ENCODE results near the gene EML1. TPM values are rescaled to one million over a fixed set of nuclear protein-coding genes. Genes with fewer than 3 reads are reported as not detected.

Gene EML1
- total RNA-seq, 3 donors from 2014 or later (not counting 1 experiment from before 2014, with no cell fraction given), result not detected

GRCh38 chr14:99816642-99817041 lies 23.4 kb downstream of the EML1 start:
- peaks cover 3 to 4% of the 10 kb centered on the region in 2 donors for H3K4me1 Mint-ChIP-seq
- no peak overlapping the region for H3K27ac Mint-ChIP-seq
- no peak for TF ChIP-seq CTCF (IDR thresholded peaks at IDR 0.05)
- Histone ChIP-seq H3K36me3 (ENCODE audit: control insufficient read depth, insufficient read depth, low read length) (no peaks in the 10 kb centered on the region), H3K27me3 (ENCODE audit: control insufficient read depth, insufficient read depth, low read length) (peaks cover 2% of the 10 kb centered on the region), H3K4me1 (ENCODE audit: control insufficient read depth, insufficient read depth, low read length) (no peaks in the 10 kb centered on the region), H3K27ac (ENCODE audit: low read length) (no peak overlapping the region), H3K9me3 (ENCODE audit: control insufficient read depth, insufficient read depth, low read length) (no peaks in the 10 kb centered on the region), H3K4me3 (ENCODE audit: low read length) (no peak overlapping the region)
- DNase-seq, result no peak
- 70% methylated on average over 3 of the region's 3 CpGs for WGBS (ENCODE audit: insufficient coverage)
- H3K27me3 Mint-ChIP-seq (ENCODE audit: low read depth in 2 of 2), result peaks cover 33 to 61% of the 10 kb centered on the region in 2 donors
- H3K36me3 Mint-ChIP-seq, result no peaks in the 10 kb centered on the region
- intact Hi-C loops (cut with micrococcal nuclease), result no loop called here
- H3K9me3 Mint-ChIP-seq, result no peaks in the 10 kb centered on the region
- no peak for ATAC-seq
- no peak overlapping the region for H3K4me3 Mint-ChIP-seq

- Mint-ChIP-seq H3K4me3 (no peak overlapping the region), H3K9me3 (no peaks in the 10 kb centered on the region), H3K4me1 (peaks cover 8 to 11% of the 10 kb centered on the region in 2 donors), H3K27ac (no peak overlapping the region), H3K36me3 (no peaks in the 10 kb centered on the region), H3K27me3 (ENCODE audit: low read depth in 2 of 2) (peaks cover 37 to 68% of the 10 kb centered on the region in 2 donors)
- 76% methylated on average over 10 of the region's 10 CpGs for WGBS (ENCODE audit: insufficient coverage)
- ATAC-seq, result no peak
- Histone ChIP-seq H3K4me3 (ENCODE audit: low read length) (no peak overlapping the region), H3K9me3 (ENCODE audit: control insufficient read depth, insufficient read depth, low read length) (no peaks in the 10 kb centered on the region), H3K27me3 (ENCODE audit: control insufficient read depth, insufficient read depth, low read length) (peaks cover 2% of the 10 kb centered on the region), H3K4me1 (ENCODE audit: control insufficient read depth, insufficient read depth, low read length) (peaks cover 3% of the 10 kb centered on the region), H3K27ac (ENCODE audit: low read length) (no peak overlapping the region), H3K36me3 (ENCODE audit: control insufficient read depth, insufficient read depth, low read length) (no peaks in the 10 kb centered on the region)
- TF ChIP-seq CTCF (IDR thresholded peaks at IDR 0.05), result no peak
- intact Hi-C loops (cut with micrococcal nuclease), result no loop called here
- DNase-seq, result no peak
These were observed 24.1 kb downstream of the EML1 start for GRCh38 chr14:99817331-99817730.

GRCh38 chr14:99818503-99819036 lies 25.4 kb downstream of the EML1 start:
- intact Hi-C loops (cut with micrococcal nuclease), result no loop called here
- Histone ChIP-seq H3K27me3 (ENCODE audit: control insufficient read depth, insufficient read depth, low read length) (peaks cover 2% of the 10 kb centered on the region), H3K4me3 (ENCODE audit: low read length) (no peak overlapping the region), H3K36me3 (ENCODE audit: control insufficient read depth, insufficient read depth, low read length) (no peaks in the 10 kb centered on the region), H3K27ac (ENCODE audit: low read length) (no peak overlapping the region), H3K9me3 (ENCODE audit: control insufficient read depth, insufficient read depth, low read length) (no peaks in the 10 kb centered on the region), H3K4me1 (ENCODE audit: control insufficient read depth, insufficient read depth, low read length) (peaks cover 3% of the 10 kb centered on the region)
- H3K27me3 Mint-ChIP-seq (ENCODE audit: low read depth in 2 of 2), result peaks cover 45 to 80% of the 10 kb centered on the region in 2 donors
- ATAC-seq (no peak), DNase-seq (no peak)
- H3K27ac Mint-ChIP-seq, result no peak overlapping the region
- H3K9me3 Mint-ChIP-seq, result no peaks in the 10 kb centered on the region
- 81% methylated on average over 8 of the region's 11 CpGs for WGBS (ENCODE audit: insufficient coverage)
- H3K36me3 Mint-ChIP-seq, result no peaks in the 10 kb centered on the region
- no peak overlapping the region for H3K4me3 Mint-ChIP-seq
- TF ChIP-seq CTCF (IDR thresholded peaks at IDR 0.05), result no peak
- H3K4me1 Mint-ChIP-seq, result peaks cover 13 to 16% of the 10 kb centered on the region in 2 donors

GRCh38 chr14:99819514-99819913 lies 26.3 kb downstream of the EML1 start:
- H3K4me1 Mint-ChIP-seq, result peaks cover 13 to 16% of the 10 kb centered on the region in 2 donors
- no peak overlapping the region for H3K27ac Mint-ChIP-seq

More at GRCh38 chr14:99819514-99819913, 26.3 kb downstream of the EML1 start:
- DNase-seq, result peak in 1 of 2 donors; percentile 14
- Histone ChIP-seq H3K9me3 (ENCODE audit: control insufficient read depth, insufficient read depth, low read length) (no peaks in the 10 kb centered on the region), H3K4me3 (ENCODE audit: low read length) (no peak overlapping the region), H3K27me3 (ENCODE audit: control insufficient read depth, insufficient read depth, low read length) (peaks cover 2% of the 10 kb centered on the region), H3K4me1 (ENCODE audit: control insufficient read depth, insufficient read depth, low read length) (peaks cover 3% of the 10 kb centered on the region), H3K27ac (ENCODE audit: low read length) (no peak overlapping the region), H3K36me3 (ENCODE audit: control insufficient read depth, insufficient read depth, low read length) (no peaks in the 10 kb centered on the region)
- no peaks in the 10 kb centered on the region for H3K9me3 Mint-ChIP-seq
- intact Hi-C loops (cut with micrococcal nuclease), result no loop called here
- peak in 1 of 3 donors; percentile 47 for ATAC-seq
- no peak for TF ChIP-seq CTCF (IDR thresholded peaks at IDR 0.05)
- H3K36me3 Mint-ChIP-seq, result no peaks in the 10 kb centered on the region
- H3K27me3 Mint-ChIP-seq (ENCODE audit: low read depth in 2 of 2), result peaks cover 50 to 80% of the 10 kb centered on the region in 2 donors
- WGBS (ENCODE audit: insufficient coverage), result 33% methylated on average over 15 of the region's 15 CpGs
- no peak overlapping the region for H3K4me3 Mint-ChIP-seq

Measured in natural killer cell (primary cell).